Heart left ventricle (tissue), 16 donors: ENCODE measurements around the gene PCBP4. TPM values are rescaled to one million over a fixed set of nuclear protein-coding genes. Genes with fewer than 3 reads are reported as not detected.

ENCODE experiments used
- ATAC-seq, 4 donors: fragments of 200-7000 bp; cut with Tn5 transposase; one replicate each; pipeline ENCODE4 v1.9.1; 2020 to 2022; ENCODE audit warnings: moderate library complexity in 4 of 4, mild to moderate bottlenecking in 3 of 4, moderate number of reproducible peaks in 1 of 4
- DNase-seq, 5 donors: peaks; one replicate each; pipeline ENCODE4 v3.0.0-alpha.2; 2020
- H3K27ac ChIP-seq, 12 donors: fragments of 200-600 bp; sonication (generic) in 4 of 12; one replicate each; pipeline versions ENCODE4 v1.5.0 to v1.8.0; 2016 to 2022; ENCODE audit warnings: mild to moderate bottlenecking in 2 of 12
- H3K27me3 ChIP-seq, 9 donors: fragments of 200-600 bp; sonication (generic) in 2 of 9; one replicate each; pipeline versions ENCODE4 v1.5.1 to v1.8.0; 2016 to 2022; ENCODE audit warnings: mild to moderate bottlenecking in 3 of 9
- H3K36me3 ChIP-seq, 9 donors: fragments of 200-600 bp; sonication (generic) in 2 of 9; one replicate each; pipeline versions ENCODE4 v1.5.0 to v1.8.0; 2018 to 2022; ENCODE audit warnings: mild to moderate bottlenecking in 2 of 9
- H3K4me1 ChIP-seq, 12 donors: fragments of 200-600 bp; sonication (generic) in 4 of 12; one replicate each; pipeline versions ENCODE4 v1.5.0 to v1.8.0; 2016 to 2022; ENCODE audit warnings: mild to moderate bottlenecking in 3 of 12
- H3K4me3 ChIP-seq, 12 donors: fragments of 200-600 bp; sonication (generic) in 4 of 12; one replicate each; pipeline versions ENCODE4 v1.5.0 to v1.8.0; 2017 to 2022; ENCODE audit warnings: mild to moderate bottlenecking in 9 of 12, moderate library complexity in 4 of 12
- H3K9me3 ChIP-seq, 12 donors: fragments of 200-600 bp; sonication (generic) in 4 of 12; one replicate each; pipeline versions ENCODE4 v1.5.0 to v1.8.0; 2016 to 2022; ENCODE audit warnings: mild to moderate bottlenecking in 1 of 12
- CTCF ChIP-seq, 12 donors: fragments of 200-600 bp; sonication (generic) in 4 of 12; IDR thresholded peaks; one replicate each; pipeline versions ENCODE4 v1.5.0 to v1.8.0; 2018 to 2022; ENCODE audit warnings: antibody characterized with exemption in 12 of 12, mild to moderate bottlenecking in 5 of 12
- POLR2A ChIP-seq, 2 donors: fragments of 450-650 bp; IDR thresholded peaks; one replicate each; pipeline ENCODE4 v1.6.1; 2017; ENCODE audit warnings: antibody characterized with exemption in 2 of 2, mild to moderate bottlenecking in 2 of 2, moderate library complexity in 2 of 2
- WGBS, 4 donors: extraction: QIAGEN DNeasy Blood & Tissue Kit in 2 of 4; methylation state at CpG; one replicate each; pipeline versions ENCODE4 v1.1.5 to v1.1.7; 2013 to 2018; 5-methylcytosine and 5-hydroxymethylcytosine counted together
- intact Hi-C, 10 donors: fragments of 100-400 bp; cut with DNase I; formaldehyde crosslinking; loops; one replicate each; pipeline versions ENCODE4 v1.11.1 to v1.14.2; 2022
- polyA plus RNA-seq, 2 donors: library from polyadenylated mRNA; stranded (reverse); fragments of 200-250 nt; gene quantifications; one replicate each; pipeline ENCODE4 v1.2.3, GENCODE V29; 2013
- total RNA-seq, 9 donors: library from RNA; depleted of rRNA in 2 of 9; stranded (reverse); fragments of >200 nt in 2 of 9; fragmentation: NEBNext Ultra II Directional in 3 of 9; extraction: Animal tissue kit (Norgen Biotek cat#: 25700) in 3 of 9; gene quantifications; one replicate each; pipeline versions ENCODE4 v1.1.0 to v1.2.4, GENCODE V29; 2016 to 2023
- donor health status: ischemic (EF 13 %, LVEDD 7.1; RV severe dilation, severe dysfunction).
- donor health status: healthy with polysubstance abuse.
- donor health status: DM: no; HTN: yes; CAD: no.
- donor health status: DM: no; HTN: no; CAD: no.
- donor health status: ischemic (EF 25% LVEDD 6.9; RV normal size, moderate dysfunction).
- donor health status: ischemic (EF 25% LVEDD 5.7; RV mildly dilated, moderate dysfunction).
- donor health status: healthy.
- donor health status: DM: yes; HTN: yes; CAD: no.
- donor health status: ischemic (EF 35%, LVEDD 5.7; RV mildly dilated, moderate dysfunction).
- donor health status: nonischemic (EF 11% LVEDD 7.7; RV severe dilation, severe dysfunction).
- donor health status: DM: yes; HTN: yes; CAD: no.
- donor health status: PGD.
- donor health status: ischemic (EF 29% LVEDD 5.4; RV normal size, mild dysfunction).
- donor health status: nonischemic (EF 23%, LVEDD 6.1; RV moderate dilation, normal function).

PCBP4 gene
- total and polyA plus RNA-seq, 11 donors, result 55.4 to 149 (median 64.8) TPM

DNA sequence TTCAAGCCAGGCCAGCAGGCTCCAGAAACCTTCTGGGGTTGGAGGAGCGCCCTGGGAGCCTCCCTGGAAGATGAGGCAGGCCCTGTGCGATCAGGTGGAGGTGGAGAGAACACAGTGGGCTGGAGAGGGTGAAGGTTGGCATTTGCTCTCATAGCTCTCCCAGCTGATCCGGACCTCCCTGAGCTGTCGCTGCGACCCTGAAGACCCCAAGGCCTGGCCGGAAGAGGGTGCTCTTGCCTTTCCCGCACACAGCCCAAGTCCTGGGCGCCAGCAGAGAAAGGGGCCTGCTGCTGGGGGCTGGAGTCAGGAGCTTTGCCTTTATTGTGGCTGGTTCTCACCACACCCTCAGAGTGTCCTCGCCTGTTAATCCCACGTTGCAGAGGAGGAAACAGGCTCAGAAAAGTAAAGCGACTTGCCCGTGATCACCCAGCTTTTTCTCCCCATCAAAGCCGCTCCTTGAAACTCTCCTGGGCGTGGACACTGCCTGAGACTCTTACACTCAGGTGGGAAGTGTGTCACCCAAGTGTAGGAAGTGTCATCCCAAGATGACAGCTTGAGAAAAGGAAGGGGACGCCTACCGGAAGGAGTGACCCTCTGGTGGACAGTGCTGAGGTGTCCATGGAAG lies 37.0 kb upstream of the PCBP4 start:
- peaks cover 16 to 47% (median 34%) of the 10 kb centered on the region in 12 donors for H3K4me1 ChIP-seq
- no peaks in the 10 kb centered on the region for H3K36me3 ChIP-seq
- H3K27ac ChIP-seq, result peak overlapping the region in 7 of 12 donors; percentile 8 to 82 (median 68)
- no peak for TF ChIP-seq POLR2A (IDR thresholded peaks at IDR 0.05)
- TF ChIP-seq CTCF (IDR thresholded peaks at IDR 0.05), result peak; percentile 38 to 85 (median 78)
- no peak overlapping the region for H3K4me3 ChIP-seq
- ATAC-seq, result peak; percentile 65 to 80 (median 74)
- no peaks in the 10 kb centered on the region for H3K9me3 ChIP-seq
- H3K27me3 ChIP-seq, result no peaks in the 10 kb centered on the region
- DNase-seq, result peak; percentile 63 to 80 (median 72)
- 32 to 49% (median 40%) methylated on average over 15 to 16 of the region's 16 CpGs for WGBS, 4 donors
- intact Hi-C loops, result loop anchor here (1.0 to 10.0 kb wide), 11 partner anchors 49 to 341 kb away; no protein-coding TSS in a partner anchor

DNA sequence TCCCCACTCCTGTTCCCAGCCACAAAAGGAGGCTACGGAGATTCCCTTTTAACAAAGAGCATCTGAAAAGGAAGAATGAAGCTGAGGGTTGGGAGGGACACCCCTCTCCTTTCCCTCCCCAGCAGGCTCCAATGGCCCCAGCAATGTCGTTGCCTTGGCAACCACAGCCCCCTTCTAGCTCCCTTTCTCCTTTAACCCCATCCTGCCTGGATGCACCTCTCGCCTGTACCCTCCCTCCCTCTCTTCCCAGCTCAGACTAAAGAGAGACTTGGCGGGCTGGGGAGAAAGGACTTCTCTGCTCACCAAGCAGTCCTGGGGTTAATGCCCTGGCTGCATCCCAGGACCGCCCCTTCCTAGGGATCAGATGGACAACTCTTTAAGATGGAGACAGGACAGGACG lies 35.5 kb upstream of the PCBP4 start:
- H3K27ac ChIP-seq, result no peak overlapping the region
- no peaks in the 10 kb centered on the region for H3K9me3 ChIP-seq
- no peak for ATAC-seq
- H3K36me3 ChIP-seq, result no peaks in the 10 kb centered on the region
- WGBS, 4 donors, result 75 to 80% (median 78%) methylated on average over 6 of the region's 6 CpGs
- no peaks in the 10 kb centered on the region for H3K27me3 ChIP-seq
- H3K4me1 ChIP-seq, result peaks cover 16 to 45% (median 34%) of the 10 kb centered on the region in 12 donors
- intact Hi-C loops, result loop anchor here in 9 of 10 donors (5.0 to 10.0 kb wide), 5 partner anchors 120 to 342 kb away; no protein-coding TSS in a partner anchor
- H3K4me3 ChIP-seq, result no peak overlapping the region
- no peak for TF ChIP-seq POLR2A (IDR thresholded peaks at IDR 0.05)
- no peak for TF ChIP-seq CTCF (IDR thresholded peaks at IDR 0.05)
- DNase-seq, result no peak

GRCh38 chr3:52001443-52001974 lies 34.3 kb upstream of the PCBP4 start:
- H3K4me1 ChIP-seq, result peaks cover 13 to 34% (median 31%) of the 10 kb centered on the region in 12 donors
- TF ChIP-seq CTCF (IDR thresholded peaks at IDR 0.05), result peak; percentile 76 to 96 (median 90)
- no peak for TF ChIP-seq POLR2A (IDR thresholded peaks at IDR 0.05)
- H3K27ac ChIP-seq, result no peak overlapping the region
- H3K36me3 ChIP-seq, result no peaks in the 10 kb centered on the region
- DNase-seq (peak; percentile 69 to 88 (median 74)), ATAC-seq (peak; percentile 35 to 67 (median 63))
- WGBS, 4 donors, result 1 to 2% (median 2%) methylated on average over 16 to 18 of the region's 18 CpGs
- no peaks in the 10 kb centered on the region for H3K9me3 ChIP-seq
- intact Hi-C loops, result loop anchor here in 9 of 10 donors (1.0 to 10.0 kb wide), 9 partner anchors 121 to 343 kb away; no protein-coding TSS in a partner anchor
- no peak overlapping the region for H3K4me3 ChIP-seq
- no peaks in the 10 kb centered on the region for H3K27me3 ChIP-seq

DNA sequence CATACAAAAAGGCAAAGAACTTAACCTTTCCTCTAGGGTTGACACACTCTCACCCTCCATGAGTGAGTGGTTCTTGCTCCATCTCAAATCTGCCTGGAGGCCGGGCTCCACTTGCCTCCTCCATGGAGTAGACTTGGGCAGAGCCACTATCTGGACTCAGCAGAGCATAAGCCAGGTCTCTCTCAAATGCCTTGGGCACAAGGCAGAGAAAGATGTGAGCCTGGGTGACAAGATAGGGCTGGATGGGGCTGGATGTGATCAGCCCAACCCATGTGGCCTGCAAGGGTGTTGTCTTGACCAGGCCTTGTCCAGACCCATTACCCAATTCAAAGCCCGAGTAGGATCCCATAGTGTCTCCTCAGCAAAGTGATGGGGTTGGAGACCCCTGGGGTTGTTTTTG lies 32.6 kb upstream of the PCBP4 start:
- WGBS, 4 donors, result 57 to 85% (median 83%) methylated on average over 2 of the region's 2 CpGs
- Histone ChIP-seq H3K36me3 (peaks cover 0 to 4% (median 2%) of the 10 kb centered on the region in 9 donors), H3K4me3 (no peak overlapping the region), H3K4me1 (peaks cover 0 to 25% (median 18%) of the 10 kb centered on the region in 12 donors), H3K9me3 (no peaks in the 10 kb centered on the region), H3K27me3 (no peaks in the 10 kb centered on the region), H3K27ac (no peak overlapping the region)
- intact Hi-C loops, result loop anchor here (2.0 to 10.0 kb wide), 9 partner anchors 122 to 345 kb away; partner anchors contain the start of gene GLYCTK (in 1 of the 10)
- TF ChIP-seq CTCF (IDR thresholded peaks at IDR 0.05), result no peak
- TF ChIP-seq POLR2A (IDR thresholded peaks at IDR 0.05), result no peak
- no peak for DNase-seq
- no peak for ATAC-seq
